Measurements from ENCODE around the gene LCLAT1. TPM values are rescaled to one million over a fixed set of nuclear protein-coding genes. Genes with fewer than 3 reads are reported as not detected.
A peak's percentile ranks its signal among the peaks of the same experiment; 100 is the strongest.

LCLAT1 gene
- total RNA-seq, 2 donors from 2014 or later: 14.8 to 43.9 TPM

- H3K27me3 ChIP-seq (replicated peaks; ENCODE audit: insufficient read depth): no peaks in the 10 kb centered on the region
- no peak for DNase-seq (ENCODE audit: low spot score)
Observed at GRCh38 chr2:30403592-30404312, 43.3 kb upstream of the LCLAT1 start.

GRCh38 chr2:30404319-30405259 is 42.5 kb upstream of the LCLAT1 start:
- peaks cover 29 to 54% of the 10 kb centered on the region in 2 donors for H3K4me1 ChIP-seq (ENCODE audit: control insufficient read depth in 1 of 2, low read depth in 2 of 2)
- DNase-seq (ENCODE audit: low spot score) (no peak), ATAC-seq (ENCODE audit: insufficient number of reproducible peaks, low FRiP score, low read depth) (no peak)
- H3K27ac ChIP-seq: peak overlapping the region in 1 of 2 donors; percentile 42
- no peak for TF ChIP-seq CTCF (IDR thresholded peaks at IDR 0.05)
- H3K36me3 ChIP-seq: no peaks in the 10 kb centered on the region
- no peak overlapping the region for H3K4me3 ChIP-seq
- H3K9me3 ChIP-seq: no peaks in the 10 kb centered on the region
- H3K27me3 ChIP-seq (replicated peaks; ENCODE audit: insufficient read depth): no peaks in the 10 kb centered on the region

More at GRCh38 chr2:30403592-30404312, 43.3 kb upstream of the LCLAT1 start:
- Histone ChIP-seq H3K36me3 (no peaks in the 10 kb centered on the region), H3K4me1 (ENCODE audit: control insufficient read depth in 1 of 2, low read depth in 2 of 2) (peaks cover 23 to 46% of the 10 kb centered on the region in 2 donors), H3K27ac (peak overlapping the region in 1 of 2 donors; percentile 42), H3K9me3 (no peaks in the 10 kb centered on the region), H3K4me3 (no peak overlapping the region)
- TF ChIP-seq CTCF (IDR thresholded peaks at IDR 0.05): no peak
- ATAC-seq (ENCODE audit: insufficient number of reproducible peaks, low FRiP score, low read depth): no peak

- ATAC-seq (ENCODE audit: insufficient number of reproducible peaks, low FRiP score, low read depth): no peak
Observed at GRCh38 chr2:30405260-30405605, 41.8 kb upstream of the LCLAT1 start.

GRCh38 chr2:30406853-30407252 is 40.2 kb upstream of the LCLAT1 start:
- H3K4me1 ChIP-seq (ENCODE audit: control insufficient read depth in 1 of 2, low read depth in 2 of 2): peaks cover 27 to 61% of the 10 kb centered on the region in 2 donors
- ATAC-seq (ENCODE audit: insufficient number of reproducible peaks, low FRiP score, low read depth) (no peak), DNase-seq (ENCODE audit: low spot score) (no peak)
- no peaks in the 10 kb centered on the region for H3K27me3 ChIP-seq (replicated peaks; ENCODE audit: insufficient read depth)
- H3K27ac ChIP-seq: no peak overlapping the region
- H3K4me3 ChIP-seq: no peak overlapping the region
- no peaks in the 10 kb centered on the region for H3K9me3 ChIP-seq
- no peaks in the 10 kb centered on the region for H3K36me3 ChIP-seq
- TF ChIP-seq CTCF (IDR thresholded peaks at IDR 0.05): no peak

More at GRCh38 chr2:30405260-30405605, 41.8 kb upstream of the LCLAT1 start:
- Histone ChIP-seq H3K4me1 (ENCODE audit: control insufficient read depth in 1 of 2, low read depth in 2 of 2) (peaks cover 29 to 59% of the 10 kb centered on the region in 2 donors), H3K9me3 (no peaks in the 10 kb centered on the region), H3K27ac (no peak overlapping the region), H3K27me3 (replicated peaks; ENCODE audit: insufficient read depth) (no peaks in the 10 kb centered on the region), H3K4me3 (no peak overlapping the region), H3K36me3 (no peaks in the 10 kb centered on the region)
- DNase-seq (ENCODE audit: low spot score): no peak
- no peak for TF ChIP-seq CTCF (IDR thresholded peaks at IDR 0.05)

GRCh38 chr2:30408961-30409387 is 38.1 kb upstream of the LCLAT1 start:
- Histone ChIP-seq H3K36me3 (no peaks in the 10 kb centered on the region), H3K4me3 (no peak overlapping the region), H3K27me3 (replicated peaks; ENCODE audit: insufficient read depth) (no peaks in the 10 kb centered on the region), H3K4me1 (ENCODE audit: control insufficient read depth in 1 of 2, low read depth in 2 of 2) (peaks cover 35 to 72% of the 10 kb centered on the region in 2 donors), H3K27ac (peak overlapping the region; percentile 92 to 94), H3K9me3 (no peaks in the 10 kb centered on the region)
- ATAC-seq (ENCODE audit: insufficient number of reproducible peaks, low FRiP score, low read depth): no peak
- DNase-seq (ENCODE audit: low spot score): no peak
- no peak for TF ChIP-seq CTCF (IDR thresholded peaks at IDR 0.05)
